Breast epithelium (tissue), 3 donors: ENCODE data around the gene TRIM52.
"Not testable (repeated sequence)": the region's sequence is repeated elsewhere in the genome, so short reads cannot be mapped to it uniquely, and the experiment has no call there.

Experiments
- POLR2A ChIP-seq: fragments of 450-650 bp; IDR thresholded peaks from one replicate; pipeline ENCODE4 v1.6.1; 2016; ENCODE audit warnings: antibody characterized with exemption, mild to moderate bottlenecking, moderate library complexity
- POLR2AphosphoS5 ChIP-seq, 3 donors: sonication (generic); formaldehyde crosslinking; IDR thresholded peaks; one replicate each; pipeline ENCODE4 v1.6.1; 2017; ENCODE audit warnings: antibody characterized with exemption in 3 of 3
- TF ChIP-seq, protein P1 (sequence below), 3 donors: fragments of 450-650 bp; IDR thresholded peaks; one replicate each; pipeline ENCODE4 v1.5.1; 2016 to 2017; ENCODE audit warnings: antibody characterized with exemption in 3 of 3, mild to moderate bottlenecking in 3 of 3, moderate library complexity in 3 of 3

DNA sequence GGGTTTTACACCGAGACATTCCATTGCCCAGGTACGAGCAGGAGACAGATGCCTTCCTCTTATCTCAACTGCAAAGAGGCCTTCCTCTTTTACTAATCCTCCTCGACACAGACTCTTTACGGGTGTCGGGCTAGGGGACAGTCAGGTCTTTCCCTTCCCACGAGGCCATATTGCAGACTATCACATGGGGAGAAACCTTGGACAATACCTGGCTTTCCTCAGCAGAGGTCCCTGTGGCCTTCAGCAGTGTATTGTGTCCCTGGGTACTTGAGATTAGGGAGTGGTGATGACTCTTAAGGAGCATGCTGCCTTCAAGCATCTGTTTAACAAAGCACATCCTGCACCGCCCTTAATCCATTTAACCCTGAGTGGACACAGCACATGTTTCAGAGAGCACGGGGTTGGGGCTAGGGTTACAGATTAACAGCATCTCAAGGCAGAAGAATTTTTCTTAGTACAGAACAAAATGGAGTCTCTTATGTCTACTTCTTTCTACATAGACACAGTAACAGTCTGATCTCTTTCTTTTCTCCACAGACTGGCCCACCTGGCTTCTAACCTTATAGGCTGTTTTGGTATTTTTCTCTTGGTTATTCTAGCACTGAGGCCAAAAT, 6.5 kb upstream of the TRIM52 start:
- TF ChIP-seq POLR2A; POLR2AphosphoS5 (IDR thresholded peaks at IDR 0.05): not testable (repeated sequence)
- TF ChIP-seq, protein P1, sequence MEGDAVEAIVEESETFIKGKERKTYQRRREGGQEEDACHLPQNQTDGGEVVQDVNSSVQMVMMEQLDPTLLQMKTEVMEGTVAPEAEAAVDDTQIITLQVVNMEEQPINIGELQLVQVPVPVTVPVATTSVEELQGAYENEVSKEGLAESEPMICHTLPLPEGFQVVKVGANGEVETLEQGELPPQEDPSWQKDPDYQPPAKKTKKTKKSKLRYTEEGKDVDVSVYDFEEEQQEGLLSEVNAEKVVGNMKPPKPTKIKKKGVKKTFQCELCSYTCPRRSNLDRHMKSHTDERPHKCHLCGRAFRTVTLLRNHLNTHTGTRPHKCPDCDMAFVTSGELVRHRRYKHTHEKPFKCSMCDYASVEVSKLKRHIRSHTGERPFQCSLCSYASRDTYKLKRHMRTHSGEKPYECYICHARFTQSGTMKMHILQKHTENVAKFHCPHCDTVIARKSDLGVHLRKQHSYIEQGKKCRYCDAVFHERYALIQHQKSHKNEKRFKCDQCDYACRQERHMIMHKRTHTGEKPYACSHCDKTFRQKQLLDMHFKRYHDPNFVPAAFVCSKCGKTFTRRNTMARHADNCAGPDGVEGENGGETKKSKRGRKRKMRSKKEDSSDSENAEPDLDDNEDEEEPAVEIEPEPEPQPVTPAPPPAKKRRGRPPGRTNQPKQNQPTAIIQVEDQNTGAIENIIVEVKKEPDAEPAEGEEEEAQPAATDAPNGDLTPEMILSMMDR (IDR thresholded peaks at IDR 0.05), result not testable (repeated sequence)
